Ramos (cell line): ENCODE data around the gene ARHGAP26.

ENCODE experiments used
- in situ Hi-C: fragments of 300-500 bp; cut with MboI; formaldehyde crosslinking; loops from one replicate; pipeline ENCODE4 v1.14.3; 2022; ENCODE audit warnings: low sequenced_read_pairs; ENCODE audit not compliant: unreplicated experiment

Gene ARHGAP26

GRCh38 chr5:142826093-142826492 lies 55.9 kb downstream of the ARHGAP26 start:
- in situ Hi-C loops: no loop called here

GRCh38 chr5:142826741-142827492 lies 56.7 kb downstream of the ARHGAP26 start:
- in situ Hi-C loops: no loop called here

GRCh38 chr5:142827934-142828576 lies 57.9 kb downstream of the ARHGAP26 start:
- in situ Hi-C loops: no loop called here

DNA sequence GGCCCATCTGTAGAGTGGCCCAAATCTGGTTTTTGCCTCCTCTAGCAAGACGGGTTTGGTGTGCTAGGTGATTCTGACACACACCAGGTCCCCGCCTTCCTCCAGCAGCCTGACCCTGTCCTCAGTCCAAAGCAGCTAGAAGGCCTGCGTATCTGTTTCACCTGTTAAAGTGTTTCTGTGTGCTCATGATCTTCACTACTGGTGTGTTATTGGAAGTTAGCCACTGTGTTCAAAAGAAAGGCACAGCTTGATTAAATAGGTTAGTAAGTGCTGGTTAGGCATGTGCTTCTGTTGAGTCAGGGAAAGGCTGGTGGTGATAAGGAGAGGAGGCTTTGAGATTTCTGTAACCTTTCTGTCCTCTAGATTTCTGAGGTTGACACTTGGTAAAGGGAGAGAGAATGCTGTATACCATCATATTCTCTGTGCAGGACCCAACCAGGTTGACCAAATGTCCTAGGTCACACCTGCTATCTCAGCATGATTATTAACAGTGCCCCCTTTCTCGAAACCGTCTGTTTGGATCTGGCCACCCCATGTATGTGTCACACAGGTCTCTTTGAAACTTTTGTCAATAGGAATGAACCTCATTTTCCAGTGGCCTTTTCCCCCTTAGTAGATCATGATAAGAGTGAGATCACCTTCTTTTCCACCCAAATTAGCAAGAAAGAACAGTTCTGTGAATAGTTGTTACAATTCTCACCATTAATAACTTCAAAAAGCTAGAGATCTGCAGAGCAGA lies 58.8 kb downstream of the ARHGAP26 start:
- in situ Hi-C loops: no loop called here

GRCh38 chr5:142829801-142830220 lies 59.6 kb downstream of the ARHGAP26 start:
- in situ Hi-C loops: no loop called here

- in situ Hi-C loops: no loop called here
These were observed 60.2 kb downstream of the ARHGAP26 start for GRCh38 chr5:142830241-142831008.

GRCh38 chr5:142831009-142831383 lies 60.8 kb downstream of the ARHGAP26 start:
- in situ Hi-C loops: no loop called here

DNA sequence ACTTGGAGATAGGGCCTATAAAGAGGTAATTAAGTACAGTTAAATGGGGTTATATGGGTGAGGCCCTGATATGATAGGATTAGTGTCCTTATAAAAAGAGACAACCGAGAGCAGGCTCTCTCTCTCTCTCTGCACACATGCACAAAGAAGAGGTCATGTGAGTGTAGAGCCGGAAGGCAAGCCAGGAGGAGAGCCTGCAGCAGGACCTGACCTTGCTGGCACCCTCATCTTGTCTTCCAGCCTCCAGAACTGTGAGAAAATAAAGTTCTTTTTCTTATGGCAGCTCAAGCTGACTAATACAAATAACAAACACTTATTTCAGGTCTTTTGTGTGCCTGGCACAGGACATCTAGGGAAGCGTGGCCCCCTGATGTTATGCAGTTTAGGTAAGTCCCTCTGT lies 62.1 kb downstream of the ARHGAP26 start:
- in situ Hi-C loops: no loop called here

DNA sequence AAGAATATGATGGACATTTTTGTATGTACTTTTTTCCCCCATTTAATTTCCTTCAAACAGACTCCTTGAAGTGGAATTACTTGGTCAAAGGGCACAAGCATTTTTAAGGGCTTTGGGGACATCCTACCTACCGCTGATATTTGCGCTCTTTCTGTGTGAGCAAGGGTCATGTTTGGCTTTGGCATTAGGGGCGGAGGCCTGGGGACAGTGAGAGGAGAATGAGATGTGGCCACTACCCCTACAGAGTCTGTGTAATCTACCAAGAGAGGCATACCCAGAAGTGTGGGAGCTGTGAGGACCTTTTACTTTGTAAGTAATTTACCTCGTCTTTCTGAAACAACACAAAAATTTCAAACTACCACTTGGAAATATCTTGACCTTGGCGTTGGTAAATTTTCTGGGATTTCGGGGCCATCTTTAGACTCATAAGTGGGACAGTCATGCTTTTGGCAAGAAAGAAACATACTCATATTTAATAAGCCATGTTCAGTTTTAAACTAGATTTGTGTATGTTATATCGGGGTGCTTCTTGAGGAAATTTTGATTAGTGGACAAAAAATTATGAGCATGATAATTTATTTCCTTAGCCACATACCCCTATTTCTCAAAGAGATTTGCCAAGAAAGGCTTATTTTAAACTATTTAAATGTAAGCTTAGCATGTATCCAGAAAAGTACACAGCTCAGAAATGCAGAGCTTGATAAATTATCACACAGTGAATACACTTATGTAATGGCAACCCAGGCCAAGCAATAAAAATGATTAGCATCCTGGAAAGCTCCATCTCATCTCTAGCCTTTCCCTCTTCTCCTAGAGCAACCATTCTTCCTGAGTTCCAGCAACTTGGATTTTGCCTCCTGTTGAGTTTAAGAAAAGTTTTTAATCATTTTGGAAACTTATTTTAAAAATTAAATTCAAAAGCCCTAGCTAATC lies 63.6 kb downstream of the ARHGAP26 start:
- in situ Hi-C loops: no loop called here

DNA sequence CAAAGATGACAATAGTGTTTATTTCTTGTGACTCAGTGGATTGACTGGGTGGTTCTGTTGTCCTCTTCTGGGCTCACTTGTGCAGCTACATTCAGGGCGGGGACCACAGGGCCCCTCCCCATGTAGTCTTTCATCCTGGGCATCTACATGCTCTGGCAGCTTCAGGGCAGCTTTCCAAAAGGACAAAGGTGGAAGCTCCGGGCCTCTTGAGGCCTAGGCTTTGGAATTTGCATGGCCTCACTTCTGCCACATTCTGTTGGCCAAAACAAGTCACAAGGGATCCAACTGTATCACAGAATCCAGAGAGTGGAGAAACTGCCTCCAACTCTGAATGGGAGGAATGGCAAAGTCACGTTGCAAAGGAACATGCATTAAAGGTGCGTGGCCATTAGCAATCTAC lies 64.3 kb downstream of the ARHGAP26 start:
- in situ Hi-C loops: no loop called here

DNA sequence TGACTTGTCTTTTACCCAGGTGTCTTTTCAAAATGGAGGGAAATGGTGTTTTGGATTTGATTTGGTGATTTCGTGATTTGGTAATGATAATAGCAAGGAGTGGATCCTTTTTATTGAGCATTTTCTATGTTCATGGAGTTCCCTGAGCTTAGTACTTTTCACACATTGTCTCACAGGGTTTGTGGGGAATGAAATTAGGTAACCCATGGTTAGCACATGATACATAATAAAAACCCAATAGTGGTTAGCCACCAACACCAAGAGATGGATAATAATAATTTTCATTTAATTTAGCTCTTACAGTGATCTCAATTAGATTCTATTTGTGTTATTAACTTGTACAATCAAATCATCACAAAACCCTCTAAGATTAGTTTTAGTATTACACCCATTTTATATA lies 65.4 kb downstream of the ARHGAP26 start:
- in situ Hi-C loops: no loop called here

- in situ Hi-C loops: no loop called here
These were observed 65.9 kb downstream of the ARHGAP26 start for GRCh38 chr5:142836048-142836447.

- in situ Hi-C loops: no loop called here
These were observed 67.0 kb downstream of the ARHGAP26 start for GRCh38 chr5:142837081-142837725.

- in situ Hi-C loops: no loop called here
These were observed 68.7 kb downstream of the ARHGAP26 start for GRCh38 chr5:142838845-142839244.

GRCh38 chr5:142839711-142840346 lies 69.7 kb downstream of the ARHGAP26 start:
- in situ Hi-C loops: no loop called here

DNA sequence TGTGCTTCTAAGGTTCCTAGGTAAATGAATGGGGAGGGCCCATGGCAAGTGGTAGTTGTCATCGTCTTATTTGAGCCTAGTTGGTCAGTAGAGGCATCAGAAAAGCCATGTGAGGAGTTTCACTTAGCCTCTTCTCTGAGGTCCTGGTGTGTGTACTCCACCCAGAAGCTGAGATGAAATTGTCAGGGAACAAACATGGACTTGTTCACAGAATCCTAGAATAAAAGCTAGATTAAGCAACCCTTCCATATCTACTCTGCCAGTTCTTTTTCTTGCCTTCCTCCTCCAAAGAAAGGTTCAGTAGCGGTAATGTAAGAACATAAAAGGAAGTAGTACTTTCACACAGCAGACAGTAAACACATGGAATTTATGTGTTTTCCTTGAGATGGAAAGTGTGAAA lies 70.4 kb downstream of the ARHGAP26 start:
- in situ Hi-C loops: no loop called here

GRCh38 chr5:142841511-142842265 lies 71.5 kb downstream of the ARHGAP26 start:
- in situ Hi-C loops: no loop called here
